Osteocyte (in vitro differentiated cells): ENCODE measurements around the gene CELF1. TPM values are rescaled to one million over a fixed set of nuclear protein-coding genes. Genes with fewer than 3 reads are reported as not detected.

ENCODE experiments used
- DNase-seq: peaks from one replicate; pipeline ENCODE4 v3.0.0; 2021; ENCODE audit warnings: mixed read lengths; ENCODE audit not compliant: unreplicated experiment; ENCODE audit errors: extremely low spot score
- H3K27ac Mint-ChIP-seq: one replicate; pipeline ENCODE4 v1.8.0; 2021; ENCODE audit warnings: mild to moderate bottlenecking, mixed read lengths; ENCODE audit not compliant: unreplicated experiment
- H3K27me3 Mint-ChIP-seq: one replicate; pipeline ENCODE4 v1.8.0; 2021; ENCODE audit warnings: mixed read lengths; ENCODE audit not compliant: unreplicated experiment
- H3K36me3 Mint-ChIP-seq: one replicate; pipeline ENCODE4 v1.8.0; 2021; ENCODE audit warnings: mixed read lengths; ENCODE audit not compliant: unreplicated experiment
- H3K4me1 Mint-ChIP-seq: one replicate; pipeline ENCODE4 v1.8.0; 2021; ENCODE audit warnings: mixed read lengths; ENCODE audit not compliant: unreplicated experiment
- H3K4me3 Mint-ChIP-seq: one replicate; pipeline ENCODE4 v1.8.0; 2021; ENCODE audit warnings: mild to moderate bottlenecking, moderate library complexity, mixed read lengths; ENCODE audit not compliant: unreplicated experiment
- H3K9me3 Mint-ChIP-seq: one replicate; pipeline ENCODE4 v1.8.0; 2021; ENCODE audit warnings: mixed read lengths; ENCODE audit not compliant: unreplicated experiment
- CTCF ChIP-seq: fragments of 200-600 bp; sonication (generic); IDR thresholded peaks from 2 replicates; pipeline ENCODE4 v1.5.0; 2021; ENCODE audit warnings: antibody characterized with exemption, mild to moderate bottlenecking, moderate library complexity
- total RNA-seq: library from RNA; stranded (reverse); gene quantifications from 2 replicates; pipeline ENCODE4 v1.2.1, GENCODE V29; 2021

CELF1 gene
- total RNA-seq, 1 donor from 2014 or later, result 88.6 TPM

GRCh38 chr11:47449541-47449940 is 103.4 kb downstream of the CELF1 start:
- Mint-ChIP-seq H3K9me3 (no peaks in the 10 kb centered on the region), H3K4me3 (no peak overlapping the region), H3K27ac (no peak overlapping the region), H3K4me1 (peaks cover 2% of the 10 kb centered on the region), H3K27me3 (no peaks in the 10 kb centered on the region), H3K36me3 (no peaks in the 10 kb centered on the region)
- no peak for DNase-seq
- no peak for TF ChIP-seq CTCF

GRCh38 chr11:47448566-47449427 is 104.1 kb downstream of the CELF1 start, which contains the start of gene RAPSN:
TSS of gene RAPSN (minus strand) at chr11:47449136. CDS start at chr11:47448964, 172 bp downstream.
- no peak for TF ChIP-seq CTCF
- Mint-ChIP-seq H3K27me3 (no peaks in the 10 kb centered on the region), H3K4me3 (no peak within 1 kb of the TSS), H3K27ac (no peak within 1 kb of the TSS), H3K9me3 (no peaks in the 10 kb centered on the region), H3K36me3 (no peaks in the 10 kb centered on the region), H3K4me1 (no peaks in the 10 kb centered on the region)
- DNase-seq, result no peak

- no peak for DNase-seq
- H3K9me3 Mint-ChIP-seq, result no peaks in the 10 kb centered on the region
- no peaks in the 10 kb centered on the region for H3K4me1 Mint-ChIP-seq
- no peak overlapping the region for H3K4me3 Mint-ChIP-seq
- H3K27me3 Mint-ChIP-seq, result no peaks in the 10 kb centered on the region
- no peak overlapping the region for H3K27ac Mint-ChIP-seq
- no peaks in the 10 kb centered on the region for H3K36me3 Mint-ChIP-seq
- no peak for TF ChIP-seq CTCF
These were observed 105.0 kb downstream of the CELF1 start for GRCh38 chr11:47447906-47448305.

- DNase-seq, result no peak
- Mint-ChIP-seq H3K27me3 (no peaks in the 10 kb centered on the region), H3K4me3 (no peak overlapping the region), H3K9me3 (no peaks in the 10 kb centered on the region), H3K27ac (no peak overlapping the region), H3K36me3 (no peaks in the 10 kb centered on the region), H3K4me1 (no peaks in the 10 kb centered on the region)
- TF ChIP-seq CTCF, result no peak
These were observed 106.1 kb downstream of the CELF1 start for GRCh38 chr11:47446833-47447232.

- Mint-ChIP-seq H3K27me3 (no peaks in the 10 kb centered on the region), H3K36me3 (no peaks in the 10 kb centered on the region), H3K9me3 (no peaks in the 10 kb centered on the region), H3K4me1 (no peaks in the 10 kb centered on the region), H3K27ac (no peak overlapping the region), H3K4me3 (no peak overlapping the region)
- DNase-seq, result no peak
- TF ChIP-seq CTCF, result no peak
These were observed 107.1 kb downstream of the CELF1 start for GRCh38 chr11:47445840-47446239.
